ENCODE measurements around the gene PIRT.

The PIRT gene

GRCh38 chr17:10775058-10775457 is 62.8 kb downstream of the PIRT start:
- DNase-seq (ENCODE audit: low read depth in 2 of 2) = no peak
- H3K4me3 ChIP-seq (replicated peaks in 1 of 2; ENCODE audit: low read depth in 2 of 2, low read length in 2 of 2) = no peak overlapping the region
- no peak for TF ChIP-seq CTCF (IDR thresholded peaks at IDR 0.05; ENCODE audit: low read depth, low read length)

GRCh38 chr17:10773391-10773790 is 64.5 kb downstream of the PIRT start:
- no peak for DNase-seq (ENCODE audit: low read depth in 2 of 2)
- no peak for TF ChIP-seq CTCF (IDR thresholded peaks at IDR 0.05; ENCODE audit: low read depth, low read length)
- H3K4me3 ChIP-seq (replicated peaks in 1 of 2; ENCODE audit: low read depth in 2 of 2, low read length in 2 of 2) = no peak overlapping the region
